ENCODE results near the gene NUAK1. TPM values are rescaled to one million over a fixed set of nuclear protein-coding genes. Genes with fewer than 3 reads are reported as not detected.

The NUAK1 gene
- total RNA-seq, 1 donor from 2014 or later = 7.6 TPM

DNA sequence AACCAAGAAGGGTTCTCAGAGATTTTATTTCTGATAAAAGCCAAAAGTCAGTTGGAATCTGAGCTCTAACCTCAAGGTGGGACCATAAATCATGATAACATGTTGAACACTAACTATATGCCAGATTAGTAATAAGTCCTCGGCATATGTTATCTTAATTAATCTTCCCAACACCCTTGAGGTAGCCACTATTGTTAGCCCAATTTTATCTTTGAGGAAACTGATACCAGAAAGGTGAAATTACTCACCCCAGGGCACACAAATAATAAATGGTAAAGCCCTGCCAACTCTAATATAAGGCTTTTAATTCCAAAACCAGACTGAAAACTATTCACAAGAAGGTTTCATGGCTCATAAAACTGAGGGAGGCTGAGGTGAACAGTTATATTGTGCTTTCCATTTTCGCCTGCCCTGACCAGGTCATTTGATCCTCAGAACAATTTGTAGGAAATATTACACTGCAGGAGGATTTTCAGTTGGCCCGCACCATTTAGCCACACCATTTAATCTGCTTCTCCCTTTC, 16.1 kb upstream of the NUAK1 start:
- TF ChIP-seq CTCF (IDR thresholded peaks at IDR 0.05; ENCODE audit: insufficient read depth, low read length, severe bottlenecking) = no peak
- Histone ChIP-seq H3K36me3 (ENCODE audit: control insufficient read depth, insufficient read depth, low read length) (no peaks in the 10 kb centered on the region), H3K4me3 (ENCODE audit: low read depth, low read length) (no peak overlapping the region), H3K27me3 (ENCODE audit: control insufficient read depth, insufficient read depth, low read length) (no peaks in the 10 kb centered on the region)
- FAIRE-seq (no peak), DNase-seq (ENCODE audit: low read depth) (no peak)

GRCh38 chr12:106152334-106152733, 13.6 kb upstream of the NUAK1 start:
- DNase-seq (ENCODE audit: low read depth) (no peak), FAIRE-seq (no peak)
- TF ChIP-seq CTCF (IDR thresholded peaks at IDR 0.05; ENCODE audit: insufficient read depth, low read length, severe bottlenecking) = no peak
- no peak overlapping the region for H3K4me3 ChIP-seq (ENCODE audit: low read depth, low read length)
- no peaks in the 10 kb centered on the region for H3K36me3 ChIP-seq (ENCODE audit: control insufficient read depth, insufficient read depth, low read length)
- H3K27me3 ChIP-seq (ENCODE audit: control insufficient read depth, insufficient read depth, low read length) = no peaks in the 10 kb centered on the region

GRCh38 chr12:106150555-106150954, 11.8 kb upstream of the NUAK1 start:
- no peaks in the 10 kb centered on the region for H3K36me3 ChIP-seq (ENCODE audit: control insufficient read depth, insufficient read depth, low read length)
- no peak for DNase-seq (ENCODE audit: low read depth)
- no peak for FAIRE-seq
- H3K27me3 ChIP-seq (ENCODE audit: control insufficient read depth, insufficient read depth, low read length) = no peaks in the 10 kb centered on the region
- no peak for TF ChIP-seq CTCF (IDR thresholded peaks at IDR 0.05; ENCODE audit: insufficient read depth, low read length, severe bottlenecking)
- H3K4me3 ChIP-seq (ENCODE audit: low read depth, low read length) = no peak overlapping the region

GRCh38 chr12:106149096-106149784, 10.5 kb upstream of the NUAK1 start:
- DNase-seq (ENCODE audit: low read depth) = no peak

GRCh38 chr12:106147956-106148355, 9.2 kb upstream of the NUAK1 start:
- Histone ChIP-seq H3K36me3 (ENCODE audit: control insufficient read depth, insufficient read depth, low read length) (no peaks in the 10 kb centered on the region), H3K4me3 (ENCODE audit: low read depth, low read length) (no peak overlapping the region), H3K27me3 (ENCODE audit: control insufficient read depth, insufficient read depth, low read length) (no peaks in the 10 kb centered on the region)
- DNase-seq (ENCODE audit: low read depth) = no peak
- TF ChIP-seq CTCF (IDR thresholded peaks at IDR 0.05; ENCODE audit: insufficient read depth, low read length, severe bottlenecking) = no peak
- FAIRE-seq = no peak

More at GRCh38 chr12:106149096-106149784, 10.5 kb upstream of the NUAK1 start:
- no peaks in the 10 kb centered on the region for H3K36me3 ChIP-seq (ENCODE audit: control insufficient read depth, insufficient read depth, low read length)
- no peak for FAIRE-seq
- no peak overlapping the region for H3K4me3 ChIP-seq (ENCODE audit: low read depth, low read length)
- TF ChIP-seq CTCF (IDR thresholded peaks at IDR 0.05; ENCODE audit: insufficient read depth, low read length, severe bottlenecking) = peak; percentile 69
- H3K27me3 ChIP-seq (ENCODE audit: control insufficient read depth, insufficient read depth, low read length) = no peaks in the 10 kb centered on the region

- Histone ChIP-seq H3K4me3 (ENCODE audit: low read depth, low read length) (no peak overlapping the region), H3K27me3 (ENCODE audit: control insufficient read depth, insufficient read depth, low read length) (no peaks in the 10 kb centered on the region), H3K36me3 (ENCODE audit: control insufficient read depth, insufficient read depth, low read length) (no peaks in the 10 kb centered on the region)
- no peak for FAIRE-seq
- no peak for DNase-seq (ENCODE audit: low read depth)
- no peak for TF ChIP-seq CTCF (IDR thresholded peaks at IDR 0.05; ENCODE audit: insufficient read depth, low read length, severe bottlenecking)
These were observed 8.2 kb upstream of the NUAK1 start for GRCh38 chr12:106146987-106147386.

All from bronchial epithelial cell (primary cell).